ENCODE measurements around the gene AUH.
"Not testable (repeated sequence)": the region's sequence is repeated elsewhere in the genome, so short reads cannot be mapped to it uniquely, and the experiment has no call there.

DNA sequence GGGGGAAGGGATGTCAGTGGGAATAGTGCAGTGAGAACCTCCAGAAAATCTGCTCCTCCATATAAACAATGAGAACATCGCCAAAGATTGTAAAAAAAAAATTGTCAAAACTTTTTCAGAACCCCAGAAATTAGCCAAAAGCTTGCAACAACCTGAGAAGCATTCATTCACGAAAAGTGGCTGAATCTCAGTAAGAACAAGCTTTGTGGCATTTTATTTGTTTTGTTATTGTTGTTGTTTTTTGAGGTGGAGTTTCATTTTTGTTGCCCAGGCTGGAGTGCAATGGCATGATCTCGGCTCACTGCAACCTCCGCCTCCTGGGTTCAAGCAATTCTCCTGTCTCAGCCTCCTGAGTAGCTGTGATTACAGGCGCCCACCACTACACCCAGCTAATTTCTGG lies 162.8 kb downstream of the AUH start:
- not testable (repeated sequence) for TF ChIP-seq CTCF, POLR2A (IDR thresholded peaks at IDR 0.05)
